Glomerular visceral epithelial cell (primary cell): ENCODE data around the gene SATL1.
"Not testable (repeated sequence)": the region's sequence is repeated elsewhere in the genome, so short reads cannot be mapped to it uniquely, and the experiment has no call there.

ENCODE experiments used
- DNase-seq: peaks from one replicate; pipeline ENCODE4 v3.0.0-alpha.2; 2016; ENCODE audit errors: extremely low spot score

SATL1 gene

GRCh38 chrX:85108165-85108564 is 135.4 kb downstream of the SATL1 start:
- DNase-seq: no peak

GRCh38 chrX:85107407-85107806 is 136.2 kb downstream of the SATL1 start:
- DNase-seq: no peak

GRCh38 chrX:85089321-85089840 is 154.2 kb downstream of the SATL1 start:
- DNase-seq: no peak

GRCh38 chrX:85084770-85085393 is 158.7 kb downstream of the SATL1 start:
- DNase-seq: peak; percentile 20

GRCh38 chrX:85077247-85077646 is 166.3 kb downstream of the SATL1 start:
- not testable (repeated sequence) for DNase-seq

- DNase-seq: no peak
Measured at GRCh38 chrX:85065512-85066198, 177.9 kb downstream of the SATL1 start.

- DNase-seq: peak; percentile 28
Measured at GRCh38 chrX:85052636-85053343, 190.8 kb downstream of the SATL1 start.

GRCh38 chrX:85052205-85052604 is 191.4 kb downstream of the SATL1 start:
- no peak for DNase-seq

- no peak for DNase-seq
Measured at GRCh38 chrX:85051627-85052026, 192.0 kb downstream of the SATL1 start.
